ENCODE results near the gene DENND5B. TPM values are rescaled to one million over a fixed set of nuclear protein-coding genes. Genes with fewer than 3 reads are reported as not detected.

Gene DENND5B
- total and polyA plus RNA-seq, 4 donors, result 4.5 to 23.1 (median 9.3) TPM

DNA sequence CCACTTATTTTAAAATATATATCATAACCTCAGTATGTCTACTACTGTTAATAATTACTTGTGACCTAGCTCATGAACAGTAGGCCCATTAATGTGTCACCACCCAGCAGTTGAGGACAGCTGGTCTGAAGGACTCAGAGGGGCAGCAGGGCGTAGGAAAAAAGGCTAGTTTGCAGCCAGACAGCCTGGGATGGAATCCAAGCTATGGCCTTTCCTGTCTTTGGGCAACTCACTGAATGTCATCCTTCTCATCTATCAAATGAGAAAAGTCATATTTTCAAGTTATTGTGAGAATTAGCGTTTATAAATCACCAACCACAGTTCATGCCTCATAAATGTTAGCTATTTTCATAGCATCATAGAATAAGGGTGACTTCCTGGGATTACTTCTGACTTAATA, 12.3 kb downstream of the DENND5B start:
- DNase-seq (ENCODE audit: low spot score), result no peak
- peaks cover 0 to 4% (median 0%) of the 10 kb centered on the region in 4 donors for H3K4me1 ChIP-seq (ENCODE audit: control insufficient read depth in 4 of 4, insufficient read depth in 4 of 4, low read length in 3 of 4)
- H3K4me3 ChIP-seq (ENCODE audit: low read depth in 1 of 3, low read length in 3 of 3), result no peak overlapping the region
- no peaks in the 10 kb centered on the region for H3K36me3 ChIP-seq (ENCODE audit: control insufficient read depth in 4 of 4, insufficient read depth in 3 of 4, low read depth in 1 of 4, low read length in 3 of 4)
- 60% methylated on average over 2 of the region's 2 CpGs for WGBS
- H3K27ac ChIP-seq (ENCODE audit: low read depth in 1 of 2, low read length in 2 of 2), result no peak overlapping the region
- no peak for TF ChIP-seq YY1 (IDR thresholded peaks at IDR 0.05)
- TF ChIP-seq HNF4G (IDR thresholded peaks at IDR 0.05), result no peak
- TF ChIP-seq, protein P1, sequence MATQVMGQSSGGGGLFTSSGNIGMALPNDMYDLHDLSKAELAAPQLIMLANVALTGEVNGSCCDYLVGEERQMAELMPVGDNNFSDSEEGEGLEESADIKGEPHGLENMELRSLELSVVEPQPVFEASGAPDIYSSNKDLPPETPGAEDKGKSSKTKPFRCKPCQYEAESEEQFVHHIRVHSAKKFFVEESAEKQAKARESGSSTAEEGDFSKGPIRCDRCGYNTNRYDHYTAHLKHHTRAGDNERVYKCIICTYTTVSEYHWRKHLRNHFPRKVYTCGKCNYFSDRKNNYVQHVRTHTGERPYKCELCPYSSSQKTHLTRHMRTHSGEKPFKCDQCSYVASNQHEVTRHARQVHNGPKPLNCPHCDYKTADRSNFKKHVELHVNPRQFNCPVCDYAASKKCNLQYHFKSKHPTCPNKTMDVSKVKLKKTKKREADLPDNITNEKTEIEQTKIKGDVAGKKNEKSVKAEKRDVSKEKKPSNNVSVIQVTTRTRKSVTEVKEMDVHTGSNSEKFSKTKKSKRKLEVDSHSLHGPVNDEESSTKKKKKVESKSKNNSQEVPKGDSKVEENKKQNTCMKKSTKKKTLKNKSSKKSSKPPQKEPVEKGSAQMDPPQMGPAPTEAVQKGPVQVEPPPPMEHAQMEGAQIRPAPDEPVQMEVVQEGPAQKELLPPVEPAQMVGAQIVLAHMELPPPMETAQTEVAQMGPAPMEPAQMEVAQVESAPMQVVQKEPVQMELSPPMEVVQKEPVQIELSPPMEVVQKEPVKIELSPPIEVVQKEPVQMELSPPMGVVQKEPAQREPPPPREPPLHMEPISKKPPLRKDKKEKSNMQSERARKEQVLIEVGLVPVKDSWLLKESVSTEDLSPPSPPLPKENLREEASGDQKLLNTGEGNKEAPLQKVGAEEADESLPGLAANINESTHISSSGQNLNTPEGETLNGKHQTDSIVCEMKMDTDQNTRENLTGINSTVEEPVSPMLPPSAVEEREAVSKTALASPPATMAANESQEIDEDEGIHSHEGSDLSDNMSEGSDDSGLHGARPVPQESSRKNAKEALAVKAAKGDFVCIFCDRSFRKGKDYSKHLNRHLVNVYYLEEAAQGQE (IDR thresholded peaks at IDR 0.05), result no peak
- TF ChIP-seq FOXA2 (IDR thresholded peaks at IDR 0.05), result no peak
- no peak for TF ChIP-seq JUND (IDR thresholded peaks at IDR 0.05)
- TF ChIP-seq, protein P2, sequence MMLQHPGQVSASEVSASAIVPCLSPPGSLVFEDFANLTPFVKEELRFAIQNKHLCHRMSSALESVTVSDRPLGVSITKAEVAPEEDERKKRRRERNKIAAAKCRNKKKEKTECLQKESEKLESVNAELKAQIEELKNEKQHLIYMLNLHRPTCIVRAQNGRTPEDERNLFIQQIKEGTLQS (IDR thresholded peaks at IDR 0.05), result no peak
- no peak for TF ChIP-seq SP1 (IDR thresholded peaks at IDR 0.05)
- TF ChIP-seq, protein P3, sequence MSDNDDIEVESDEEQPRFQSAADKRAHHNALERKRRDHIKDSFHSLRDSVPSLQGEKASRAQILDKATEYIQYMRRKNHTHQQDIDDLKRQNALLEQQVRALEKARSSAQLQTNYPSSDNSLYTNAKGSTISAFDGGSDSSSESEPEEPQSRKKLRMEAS (IDR thresholded peaks at IDR 0.05), result no peak
- no peak for TF ChIP-seq FOXA1 (IDR thresholded peaks at IDR 0.05)
- TF ChIP-seq, protein P4, sequence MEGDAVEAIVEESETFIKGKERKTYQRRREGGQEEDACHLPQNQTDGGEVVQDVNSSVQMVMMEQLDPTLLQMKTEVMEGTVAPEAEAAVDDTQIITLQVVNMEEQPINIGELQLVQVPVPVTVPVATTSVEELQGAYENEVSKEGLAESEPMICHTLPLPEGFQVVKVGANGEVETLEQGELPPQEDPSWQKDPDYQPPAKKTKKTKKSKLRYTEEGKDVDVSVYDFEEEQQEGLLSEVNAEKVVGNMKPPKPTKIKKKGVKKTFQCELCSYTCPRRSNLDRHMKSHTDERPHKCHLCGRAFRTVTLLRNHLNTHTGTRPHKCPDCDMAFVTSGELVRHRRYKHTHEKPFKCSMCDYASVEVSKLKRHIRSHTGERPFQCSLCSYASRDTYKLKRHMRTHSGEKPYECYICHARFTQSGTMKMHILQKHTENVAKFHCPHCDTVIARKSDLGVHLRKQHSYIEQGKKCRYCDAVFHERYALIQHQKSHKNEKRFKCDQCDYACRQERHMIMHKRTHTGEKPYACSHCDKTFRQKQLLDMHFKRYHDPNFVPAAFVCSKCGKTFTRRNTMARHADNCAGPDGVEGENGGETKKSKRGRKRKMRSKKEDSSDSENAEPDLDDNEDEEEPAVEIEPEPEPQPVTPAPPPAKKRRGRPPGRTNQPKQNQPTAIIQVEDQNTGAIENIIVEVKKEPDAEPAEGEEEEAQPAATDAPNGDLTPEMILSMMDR (IDR thresholded peaks at IDR 0.05; ENCODE audit: low read depth, low read length, missing input control), result no peak
- TF ChIP-seq RXRA (IDR thresholded peaks at IDR 0.05), result no peak
- TF ChIP-seq TAF1 (conservative IDR thresholded peaks at IDR 0.05), result no peak
- TF ChIP-seq, protein P5, sequence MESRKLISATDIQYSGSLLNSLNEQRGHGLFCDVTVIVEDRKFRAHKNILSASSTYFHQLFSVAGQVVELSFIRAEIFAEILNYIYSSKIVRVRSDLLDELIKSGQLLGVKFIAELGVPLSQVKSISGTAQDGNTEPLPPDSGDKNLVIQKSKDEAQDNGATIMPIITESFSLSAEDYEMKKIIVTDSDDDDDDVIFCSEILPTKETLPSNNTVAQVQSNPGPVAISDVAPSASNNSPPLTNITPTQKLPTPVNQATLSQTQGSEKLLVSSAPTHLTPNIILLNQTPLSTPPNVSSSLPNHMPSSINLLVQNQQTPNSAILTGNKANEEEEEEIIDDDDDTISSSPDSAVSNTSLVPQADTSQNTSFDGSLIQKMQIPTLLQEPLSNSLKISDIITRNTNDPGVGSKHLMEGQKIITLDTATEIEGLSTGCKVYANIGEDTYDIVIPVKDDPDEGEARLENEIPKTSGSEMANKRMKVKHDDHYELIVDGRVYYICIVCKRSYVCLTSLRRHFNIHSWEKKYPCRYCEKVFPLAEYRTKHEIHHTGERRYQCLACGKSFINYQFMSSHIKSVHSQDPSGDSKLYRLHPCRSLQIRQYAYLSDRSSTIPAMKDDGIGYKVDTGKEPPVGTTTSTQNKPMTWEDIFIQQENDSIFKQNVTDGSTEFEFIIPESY (IDR thresholded peaks at IDR 0.05), result no peak
- TF ChIP-seq NR2F2 (IDR thresholded peaks at IDR 0.05), result no peak
- TF ChIP-seq RAD21 (IDR thresholded peaks at IDR 0.05), result no peak
- TF ChIP-seq HNF4A (conservative IDR thresholded peaks at IDR 0.05), result no peak
- no peak for TF ChIP-seq GABPA (IDR thresholded peaks at IDR 0.05 in 1 of 2, conservative IDR thresholded peaks at IDR 0.05 in 1 of 2)
- no peak overlapping the region for H3K9ac ChIP-seq (ENCODE audit: low read depth in 1 of 2, low read length in 2 of 2)
- H3K27me3 ChIP-seq (ENCODE audit: control insufficient read depth in 4 of 4, insufficient read depth in 4 of 4, low read length in 3 of 4), result no peaks in the 10 kb centered on the region
- H3K9me3 ChIP-seq (ENCODE audit: control insufficient read depth in 4 of 4, low read length in 3 of 4), result no peaks in the 10 kb centered on the region

All from liver (tissue), 9 donors.